ENCODE results near the gene SURF1.
"Not testable (repeated sequence)": the region's sequence is repeated elsewhere in the genome, so short reads cannot be mapped to it uniquely, and the experiment has no call there.

SURF1 gene

DNA sequence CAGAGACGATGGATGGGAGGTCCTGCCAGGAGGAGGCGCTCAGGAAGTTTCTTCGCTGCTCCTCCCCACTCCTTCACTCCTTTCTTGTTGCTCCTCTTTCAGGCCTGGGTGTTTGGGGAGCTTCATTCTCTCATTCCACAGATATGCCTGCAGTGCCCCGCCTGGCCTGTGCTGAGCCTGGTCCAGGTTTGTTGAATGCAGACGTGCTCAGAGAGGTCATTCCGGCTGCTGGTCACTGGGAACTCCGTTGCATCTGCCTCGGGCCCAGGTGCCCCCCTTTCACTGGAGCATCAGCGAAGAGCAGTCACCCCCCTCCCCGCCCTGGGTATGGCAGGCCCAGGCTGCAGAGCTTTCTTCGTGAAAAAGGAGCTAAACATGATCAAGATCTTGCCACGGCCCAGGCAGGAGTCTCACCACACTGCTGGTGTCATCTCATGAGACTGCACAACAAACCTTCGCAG, 35.8 kb downstream of the SURF1 start:
- DNase-seq (ENCODE audit: low spot score), result no peak

GRCh38 chr9:133317551-133317950, 38.7 kb downstream of the SURF1 start:
- DNase-seq (ENCODE audit: low spot score), result not testable (repeated sequence)

- DNase-seq (ENCODE audit: low spot score), result no peak
Observed at GRCh38 chr9:133315997-133316396, 40.3 kb downstream of the SURF1 start.

GRCh38 chr9:133309608-133310007, 46.7 kb downstream of the SURF1 start:
- no peak for DNase-seq (ENCODE audit: low spot score)

GRCh38 chr9:133307301-133307700, 49.0 kb downstream of the SURF1 start:
- DNase-seq (ENCODE audit: low spot score), result no peak

DNA sequence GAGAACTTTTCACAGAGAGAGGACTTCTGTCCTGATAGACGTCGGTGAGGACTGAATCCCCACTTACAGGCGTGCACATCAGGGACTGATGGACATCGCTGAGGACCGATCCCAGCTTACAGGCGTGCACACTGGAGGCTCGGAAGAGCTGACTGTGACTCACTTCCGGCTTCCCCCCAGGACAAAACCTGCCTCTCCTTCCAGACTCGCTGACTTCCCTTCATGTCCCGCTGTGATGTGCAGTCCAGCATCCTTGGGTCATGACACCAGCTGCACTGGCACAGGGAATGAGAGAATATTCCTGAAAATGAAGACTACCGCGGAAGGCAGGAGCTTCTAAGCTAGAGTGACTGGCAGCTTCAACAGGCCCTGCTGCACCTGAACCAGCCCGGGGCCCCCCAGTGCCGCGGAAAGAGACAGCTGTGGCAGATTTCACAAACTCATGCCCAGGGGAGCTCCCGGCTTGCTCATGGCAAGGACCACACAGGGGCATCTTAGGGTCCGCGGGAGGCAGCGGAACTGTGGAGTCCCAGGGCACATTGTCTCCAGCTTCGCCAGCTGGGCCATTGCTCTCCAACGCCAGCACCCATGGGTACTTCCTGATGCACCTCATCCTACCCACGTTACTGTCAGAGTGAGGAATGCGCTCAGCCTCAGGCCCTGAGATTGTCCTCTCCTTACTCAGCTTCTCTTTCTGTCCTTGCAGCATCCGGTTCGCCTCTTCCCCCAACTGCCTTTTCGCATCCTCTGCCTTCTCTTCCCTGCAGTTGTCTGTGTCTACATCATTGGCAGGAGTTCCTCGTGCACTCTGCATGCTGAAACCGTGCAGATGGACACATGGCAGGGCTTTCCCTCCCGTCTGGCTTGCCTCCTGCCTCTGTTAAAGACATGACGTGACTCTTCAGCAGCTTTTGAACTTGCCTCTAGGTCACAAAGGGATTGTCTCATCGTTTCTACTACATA, 49.8 kb downstream of the SURF1 start:
- DNase-seq (ENCODE audit: low spot score), result peak; percentile 72

GRCh38 chr9:133305731-133306130, 50.6 kb downstream of the SURF1 start:
- DNase-seq (ENCODE audit: low spot score), result no peak

GRCh38 chr9:133304477-133305377, 51.6 kb downstream of the SURF1 start:
- no peak for DNase-seq (ENCODE audit: low spot score)

- DNase-seq (ENCODE audit: low spot score), result no peak
Observed at GRCh38 chr9:133304158-133304470, 52.2 kb downstream of the SURF1 start.

DNA sequence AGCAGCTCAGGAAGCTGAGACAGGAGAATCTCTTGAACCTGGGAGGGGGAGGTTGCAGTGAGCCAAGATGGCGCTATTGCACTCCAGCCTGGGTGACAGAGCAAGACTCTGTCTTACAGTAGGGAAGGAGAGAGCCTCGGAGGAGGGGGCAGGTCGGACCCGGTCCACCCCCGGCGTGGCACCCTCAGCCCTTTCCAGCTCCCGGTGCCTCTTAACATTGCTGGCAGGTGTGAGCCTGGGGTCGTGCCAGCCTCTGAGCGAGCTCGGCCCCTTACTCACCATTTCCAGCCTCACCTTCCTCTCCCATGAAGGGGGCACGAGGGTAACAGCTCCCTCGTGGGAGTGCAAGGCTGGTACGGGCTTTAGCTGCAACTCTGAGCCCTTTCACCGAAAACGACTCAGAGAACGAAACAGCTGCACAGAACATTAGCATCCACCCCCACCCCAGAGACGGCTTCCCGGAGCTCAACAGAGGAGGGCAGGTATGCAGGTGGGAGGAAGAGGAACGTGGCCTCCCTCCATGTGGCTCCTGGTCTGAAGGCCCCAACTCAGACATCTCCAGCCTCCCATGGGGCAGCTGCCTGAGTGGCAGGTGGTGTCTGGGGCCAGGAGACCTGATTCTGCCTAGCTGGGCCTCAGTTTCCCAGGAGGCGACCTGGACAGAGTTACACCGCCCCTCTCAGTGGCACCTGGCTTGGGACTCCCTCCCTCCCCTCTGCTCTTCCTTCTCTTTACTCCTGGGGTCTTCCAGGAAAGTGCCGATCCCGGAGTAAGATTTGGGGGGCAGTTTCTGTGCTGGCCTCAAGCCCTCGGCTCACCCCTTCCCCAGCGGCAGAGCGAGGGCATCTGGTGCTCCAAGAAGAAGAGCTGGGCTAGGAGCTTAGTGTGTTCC, 52.8 kb downstream of the SURF1 start:
- no peak for DNase-seq (ENCODE audit: low spot score)

Measured in kidney capillary endothelial cell (primary cell).